HepG2 (cell line): ENCODE results near the gene MMP24OS. TPM values are rescaled to one million over a fixed set of nuclear protein-coding genes. Genes with fewer than 3 reads are reported as not detected.

Experiments used
- BORCS8-MEF2B ChIP-seq: sonication (generic); formaldehyde crosslinking; IDR thresholded peaks from 2 replicates; pipeline ENCODE4 v1.8.0; 2022; ENCODE audit warnings: mild to moderate bottlenecking, missing genetic modification reagents
- CEBPZ ChIP-seq: IDR thresholded peaks from 2 replicates; pipeline ENCODE4 v1.6.1; 2012; ENCODE audit warnings: low read length, improper control_type of control experiment
- DNMT1 ChIP-seq: sonication (generic); formaldehyde crosslinking; IDR thresholded peaks from 2 replicates; pipeline ENCODE4 v1.5.1; 2020; ENCODE audit warnings: mild to moderate bottlenecking, missing genetic modification reagents
- HDAC2 ChIP-seq: sonication (generic); formaldehyde crosslinking; IDR thresholded peaks from 2 replicates; pipeline ENCODE4 v1.4.0; 2020; ENCODE audit warnings: missing genetic modification reagents
- HIVEP1 ChIP-seq: sonication (generic); formaldehyde crosslinking; IDR thresholded peaks from 2 replicates; pipeline ENCODE4 v1.4.0; 2020; ENCODE audit warnings: mild to moderate bottlenecking, missing genetic modification reagents
- MATR3 ChIP-seq: sonication (generic); formaldehyde crosslinking; IDR thresholded peaks from 2 replicates; pipeline ENCODE4 v1.4.0; 2020; ENCODE audit warnings: missing genetic modification reagents
- MIXL1 ChIP-seq: IDR thresholded peaks from 2 replicates; pipeline ENCODE4 v1.6.1; 2016
- NRL ChIP-seq: sonication (generic); formaldehyde crosslinking; IDR thresholded peaks from 2 replicates; pipeline ENCODE4 v1.5.0; 2020; ENCODE audit warnings: missing genetic modification reagents, mild to moderate bottlenecking, moderate library complexity, borderline replicate concordance
- POGK ChIP-seq: sonication (generic); formaldehyde crosslinking; conservative IDR thresholded peaks from 2 replicates; pipeline ENCODE4 v1.8.0; 2022; ENCODE audit warnings: mild to moderate bottlenecking, moderate library complexity, missing genetic modification reagents
- RXRA ChIP-seq: sonication (generic); formaldehyde crosslinking; IDR thresholded peaks from 2 replicates; pipeline ENCODE4 v1.5.1; 2020; ENCODE audit warnings: missing genetic modification reagents
- ZNF253 ChIP-seq: sonication (generic); formaldehyde crosslinking; IDR thresholded peaks from 2 replicates; pipeline ENCODE4 v1.8.0; 2022; ENCODE audit warnings: mild to moderate bottlenecking, missing genetic modification reagents, borderline replicate concordance
- ZNF33B ChIP-seq: sonication (generic); formaldehyde crosslinking; IDR thresholded peaks from 2 replicates; pipeline ENCODE4 v1.5.1; 2020; ENCODE audit warnings: mild to moderate bottlenecking, missing genetic modification reagents
- ZNF343 ChIP-seq: sonication (generic); formaldehyde crosslinking; IDR thresholded peaks from 2 replicates; pipeline ENCODE4 v1.4.0; 2020; ENCODE audit warnings: mild to moderate bottlenecking, missing genetic modification reagents
- ZNF350 ChIP-seq: sonication (generic); formaldehyde crosslinking; IDR thresholded peaks from 2 replicates; pipeline ENCODE4 v1.4.0; 2020; ENCODE audit warnings: mild to moderate bottlenecking, low read depth, missing genetic modification reagents, borderline replicate concordance
- ZNF574 ChIP-seq: sonication (generic); formaldehyde crosslinking; IDR thresholded peaks from 2 replicates; pipeline ENCODE4 v1.4.0; 2020; ENCODE audit warnings: missing genetic modification reagents
- ZNF660 ChIP-seq: sonication (generic); formaldehyde crosslinking; IDR thresholded peaks from 2 replicates; pipeline ENCODE4 v1.5.1; 2020; ENCODE audit warnings: mild to moderate bottlenecking, low read depth, missing genetic modification reagents, borderline replicate concordance
- ZNF720 ChIP-seq: sonication (generic); formaldehyde crosslinking; IDR thresholded peaks from 2 replicates; pipeline ENCODE4 v1.4.0; 2020; ENCODE audit warnings: missing genetic modification reagents
- ZSCAN12 ChIP-seq: sonication (generic); formaldehyde crosslinking; IDR thresholded peaks from 2 replicates; pipeline ENCODE4 v1.9.0; 2021; ENCODE audit warnings: mild to moderate bottlenecking, missing genetic modification reagents
- polyA plus RNA-seq, 8 experiments: library from polyadenylated mRNA; depleted of rRNA in 3 of 8; stranded (reverse) in 7 of 8; unstranded in 1 of 8; fragments of >200 nt; fragmentation: Illumina TruSeq in 4 of 8; extraction: Trizol in 4 of 8; gene quantifications; 2 replicates each; pipeline versions ENCODE4 v1.2.1 to v1.2.3, GENCODE V29; 2011 to 2016; ENCODE audit warnings: low read depth in 4 of 8, missing spikeins in 1 of 8, mixed read lengths in 1 of 8; ENCODE audit not compliant: insufficient read depth in 1 of 8
- total RNA-seq, 5 experiments: library from RNA; depleted of rRNA; stranded (reverse); fragments of >200 nt; fragmentation: Illumina TruSeq; extraction: Trizol; gene quantifications; 2 replicates each; pipeline ENCODE4 v1.2.3, GENCODE V29; 2016; ENCODE audit warnings: low read depth in 1 of 5
- TF ChIP-seq, protein P1 (sequence below): sonication (generic); formaldehyde crosslinking; IDR thresholded peaks from 2 replicates; pipeline ENCODE4 v1.4.0; 2020; ENCODE audit warnings: missing genetic modification reagents, borderline replicate concordance

MMP24OS gene
- total and polyA plus RNA-seq, 2 of the 13 experiments (the other 11 are each of a cell fraction or from before 2014, with no cell fraction given), result 6.0 to 8.5 TPM

DNA sequence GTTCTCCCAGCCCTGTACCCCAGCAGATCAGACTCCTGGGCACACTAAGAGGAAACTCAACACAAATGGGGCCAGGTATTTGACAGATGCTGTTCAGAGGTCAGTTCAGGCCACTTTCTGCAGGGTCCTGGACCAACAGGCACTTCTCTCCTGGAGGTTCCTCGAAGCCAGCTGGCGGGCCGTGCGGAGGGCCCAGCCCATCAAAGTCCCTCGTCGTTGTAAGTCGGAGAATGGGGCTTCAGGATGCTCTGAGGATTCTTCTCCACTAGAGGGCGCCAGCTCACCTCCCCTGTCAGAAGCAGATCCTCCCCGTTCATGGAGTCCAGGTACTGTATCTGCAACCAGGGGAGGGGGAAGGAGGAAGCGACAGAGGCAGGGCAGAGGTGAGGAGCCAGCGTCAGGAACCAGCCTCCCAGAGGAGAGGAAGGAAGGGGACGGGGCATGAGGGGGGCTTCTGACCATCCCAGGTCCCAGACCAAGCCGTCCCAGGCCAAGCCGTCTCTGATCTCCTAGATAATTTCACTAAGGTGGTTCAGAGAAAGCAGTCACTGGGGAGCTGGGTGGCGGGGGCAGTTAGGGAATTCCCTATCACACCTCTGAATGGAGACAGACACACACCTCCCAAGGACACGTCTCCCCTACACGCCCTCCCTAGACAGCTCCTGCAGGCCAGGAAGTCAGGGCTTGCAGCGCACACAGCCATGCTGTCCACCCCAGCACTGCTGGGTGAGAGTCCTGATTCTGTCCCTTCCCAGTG is 26.0 kb upstream of the MMP24OS start (continued):
- peak; percentile 90 for TF ChIP-seq ZNF574
- TF ChIP-seq RXRA (CRISPR knock-in tag), result peak; percentile 56; the same call in 1 of the 2 replicates
- no peak for TF ChIP-seq HIVEP1
- TF ChIP-seq, protein P1, sequence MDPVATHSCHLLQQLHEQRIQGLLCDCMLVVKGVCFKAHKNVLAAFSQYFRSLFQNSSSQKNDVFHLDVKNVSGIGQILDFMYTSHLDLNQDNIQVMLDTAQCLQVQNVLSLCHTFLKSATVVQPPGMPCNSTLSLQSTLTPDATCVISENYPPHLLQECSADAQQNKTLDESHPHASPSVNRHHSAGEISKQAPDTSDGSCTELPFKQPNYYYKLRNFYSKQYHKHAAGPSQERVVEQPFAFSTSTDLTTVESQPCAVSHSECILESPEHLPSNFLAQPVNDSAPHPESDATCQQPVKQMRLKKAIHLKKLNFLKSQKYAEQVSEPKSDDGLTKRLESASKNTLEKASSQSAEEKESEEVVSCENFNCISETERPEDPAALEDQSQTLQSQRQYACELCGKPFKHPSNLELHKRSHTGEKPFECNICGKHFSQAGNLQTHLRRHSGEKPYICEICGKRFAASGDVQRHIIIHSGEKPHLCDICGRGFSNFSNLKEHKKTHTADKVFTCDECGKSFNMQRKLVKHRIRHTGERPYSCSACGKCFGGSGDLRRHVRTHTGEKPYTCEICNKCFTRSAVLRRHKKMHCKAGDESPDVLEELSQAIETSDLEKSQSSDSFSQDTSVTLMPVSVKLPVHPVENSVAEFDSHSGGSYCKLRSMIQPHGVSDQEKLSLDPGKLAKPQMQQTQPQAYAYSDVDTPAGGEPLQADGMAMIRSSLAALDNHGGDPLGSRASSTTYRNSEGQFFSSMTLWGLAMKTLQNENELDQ (CRISPR knock-in tag), result 0 out of 2 replicates have a peak, but pooled peaks have one; percentile 43
- TF ChIP-seq ZNF720, result no peak
- no peak for TF ChIP-seq ZSCAN12
- TF ChIP-seq DNMT1, result peak; percentile 8; the same call in 1 of the 2 replicates
- TF ChIP-seq ZNF343 (CRISPR knock-in tag), result no peak
- peak; percentile 58 for TF ChIP-seq HDAC2 (CRISPR knock-in tag)
- no peak for TF ChIP-seq MATR3
- peak; percentile 61; the same call in 1 of the 2 replicates for TF ChIP-seq NRL (CRISPR knock-in tag)
- TF ChIP-seq BORCS8-MEF2B (CRISPR knock-in tag), result peak; percentile 56; the same call in 1 of the 2 replicates
- TF ChIP-seq ZNF660, result no peak
- TF ChIP-seq CEBPZ, result no peak
- TF ChIP-seq ZNF33B (CRISPR knock-in tag), result no peak
- 0 out of 2 replicates have a peak, but pooled peaks have one; percentile 75 for TF ChIP-seq MIXL1 (CRISPR knock-in tag)
- TF ChIP-seq ZNF350 (CRISPR knock-in tag), result peak; percentile 75
- peak; percentile 24; the same call in 1 of the 2 replicates for TF ChIP-seq POGK (CRISPR knock-in tag)
- TF ChIP-seq ZNF253 (CRISPR knock-in tag), result no peak
